Fibroblast of villous mesenchyme (primary cell): Measurements from ENCODE around the gene FARP2. TPM values are rescaled to one million over a fixed set of nuclear protein-coding genes. Genes with fewer than 3 reads are reported as not detected.

Source experiments
- small RNA-seq: library from RNA; depleted of rRNA; stranded (forward); fragments of <200 nt; gene quantifications from one replicate; pipeline ENCODE3, GENCODE V24; 2012
- total RNA-seq: library from RNA; depleted of rRNA; stranded (reverse); fragments of >200 nt; gene quantifications from 2 replicates; pipeline ENCODE4 v1.2.3, GENCODE V29; 2012

FARP2 gene
- total RNA-seq, 1 donor = 37.6 TPM

Small RNA genes within 50 kb of the gene (small RNA-seq; reads per million reads assigned to genes)
- not detected for gene MIR3133

Other genes with a start within 250 kb of the FARP2 start
- 2.6 and 5.5 TPM in 2 replicates for gene PASK, start 206.8 kb upstream of the FARP2 start, total RNA-seq
- gene PPP1R7, start 205.8 kb upstream of the FARP2 start, total RNA-seq = 64.1 and 78.2 TPM in 2 replicates
- gene ANO7, start 167.6 kb upstream of the FARP2 start, total RNA-seq = 0.43 and 0.64 TPM in 2 replicates
- 1,089 and 1,343 TPM in 2 replicates for gene HDLBP, start 40.6 kb upstream of the FARP2 start, total RNA-seq
- 426 and 577 TPM in 2 replicates for gene SEPTIN2, start 40.4 kb upstream of the FARP2 start, total RNA-seq
- gene STK25, start 152.3 kb downstream of the FARP2 start, total RNA-seq = 210 and 245 TPM in 2 replicates
- gene BOK, start 202.5 kb downstream of the FARP2 start, total RNA-seq = 42.2 and 54.0 TPM in 2 replicates